Colonic mucosa (tissue), 4 donors: Measurements from ENCODE around the gene ELP4. TPM values are rescaled to one million over a fixed set of nuclear protein-coding genes. Genes with fewer than 3 reads are reported as not detected.

Source experiments
- DNase-seq: peaks from one replicate; pipeline ENCODE4 v3.0.0-alpha.2; 2020
- H3K27ac ChIP-seq: fragments of 200-600 bp; one replicate; pipeline ENCODE4 v1.8.0; 2021
- H3K27me3 ChIP-seq: fragments of 200-600 bp; one replicate; pipeline ENCODE4 v1.8.0; 2021
- H3K36me3 ChIP-seq: fragments of 200-600 bp; one replicate; pipeline ENCODE4 v1.8.0; 2021
- H3K4me1 ChIP-seq: fragments of 200-600 bp; one replicate; pipeline ENCODE4 v1.8.0; 2021; ENCODE audit warnings: mild to moderate bottlenecking
- H3K4me3 ChIP-seq: fragments of 200-600 bp; one replicate; pipeline ENCODE4 v1.8.0; 2021
- H3K9ac ChIP-seq, 2 donors: one replicate each; pipeline ENCODE4 v1.7.0; 2013; ENCODE audit warnings: control low read depth in 2 of 2, low read depth in 2 of 2, low read length in 2 of 2
- H3K9me3 ChIP-seq: fragments of 200-600 bp; one replicate; pipeline ENCODE4 v1.8.0; 2021
- CTCF ChIP-seq: fragments of 200-600 bp; IDR thresholded peaks from one replicate; pipeline ENCODE4 v1.8.0; 2022; ENCODE audit warnings: antibody characterized with exemption, mild to moderate bottlenecking
- intact Hi-C: fragments of 100-400 bp; cut with DNase I; formaldehyde crosslinking; loops from one replicate; pipeline ENCODE4 v1.14.1; 2022
- total RNA-seq, 2 donors: library from RNA; stranded (reverse); fragmentation: NEBNext Ultra II Directional in 1 of 2; extraction: Animal tissue kit (Norgen Biotek cat#: 25700) in 1 of 2; gene quantifications; one replicate each; pipeline ENCODE4 v1.2.1, GENCODE V29; 2021
- donor health status: healthy.
- donor health status: DM: no; HTN: no; CAD: no.
- donor health status: DM: no; HTN: no; CAD: no.

ELP4 gene
- total RNA-seq, 2 donors from 2014 or later = 17.0 to 22.8 TPM

GRCh38 chr11:31784611-31785010, 275.0 kb downstream of the ELP4 start:
- Histone ChIP-seq H3K9ac (no peak overlapping the region), H3K27ac (no peak overlapping the region), H3K9me3 (no peaks in the 10 kb centered on the region), H3K36me3 (no peaks in the 10 kb centered on the region), H3K4me3 (no peak overlapping the region), H3K27me3 (no peaks in the 10 kb centered on the region), H3K4me1 (no peaks in the 10 kb centered on the region)
- intact Hi-C loops = no loop called here
- DNase-seq = no peak
- no peak for TF ChIP-seq CTCF

- H3K9me3 ChIP-seq = no peaks in the 10 kb centered on the region
- H3K4me1 ChIP-seq = no peaks in the 10 kb centered on the region
- intact Hi-C loops = no loop called here
- H3K27ac ChIP-seq = no peak overlapping the region
- H3K9ac ChIP-seq = no peak overlapping the region
- H3K4me3 ChIP-seq = no peak overlapping the region
- no peak for TF ChIP-seq CTCF
- no peaks in the 10 kb centered on the region for H3K36me3 ChIP-seq
- DNase-seq = no peak
- no peaks in the 10 kb centered on the region for H3K27me3 ChIP-seq
Measured at GRCh38 chr11:31786996-31787685, 277.6 kb downstream of the ELP4 start.

GRCh38 chr11:31788085-31788484, 278.5 kb downstream of the ELP4 start:
- Histone ChIP-seq H3K27ac (no peak overlapping the region), H3K4me3 (no peak overlapping the region), H3K4me1 (no peaks in the 10 kb centered on the region), H3K9ac (no peak overlapping the region), H3K27me3 (no peaks in the 10 kb centered on the region), H3K9me3 (no peaks in the 10 kb centered on the region), H3K36me3 (no peaks in the 10 kb centered on the region)
- no peak for DNase-seq
- TF ChIP-seq CTCF = no peak
- intact Hi-C loops = no loop called here

- H3K27me3 ChIP-seq = peaks cover 6% of the 10 kb centered on the region
- DNase-seq = no peak
- no peak overlapping the region for H3K9ac ChIP-seq
- intact Hi-C loops = no loop called here
- no peak overlapping the region for H3K4me3 ChIP-seq
- no peaks in the 10 kb centered on the region for H3K4me1 ChIP-seq
- no peak for TF ChIP-seq CTCF
- H3K9me3 ChIP-seq = no peaks in the 10 kb centered on the region
- H3K27ac ChIP-seq = no peak overlapping the region
- H3K36me3 ChIP-seq = no peaks in the 10 kb centered on the region
Measured at GRCh38 chr11:31790649-31791048, 281.1 kb downstream of the ELP4 start.

GRCh38 chr11:31792036-31792435, 282.5 kb downstream of the ELP4 start:
- DNase-seq = no peak
- no peak for TF ChIP-seq CTCF
- no peaks in the 10 kb centered on the region for H3K36me3 ChIP-seq
- peaks cover 16% of the 10 kb centered on the region for H3K27me3 ChIP-seq
- intact Hi-C loops = no loop called here
- no peak overlapping the region for H3K27ac ChIP-seq
- H3K9ac ChIP-seq = no peak overlapping the region
- H3K4me1 ChIP-seq = no peaks in the 10 kb centered on the region
- no peaks in the 10 kb centered on the region for H3K9me3 ChIP-seq
- H3K4me3 ChIP-seq = no peak overlapping the region
